Glutamatergic neuron (in vitro differentiated cells): ENCODE results near the gene RAB8B. TPM values are rescaled to one million over a fixed set of nuclear protein-coding genes. Genes with fewer than 3 reads are reported as not detected.

ENCODE experiments used
- DNase-seq: peaks from one replicate; pipeline ENCODE4 v3.0.0; 2022
- H3K27ac Mint-ChIP-seq: one replicate; pipeline ENCODE4 v1.8.0; 2020; ENCODE audit warnings: mild to moderate bottlenecking, mixed read lengths, inconsistent platforms; ENCODE audit not compliant: unreplicated experiment
- H3K27me3 Mint-ChIP-seq: one replicate; pipeline ENCODE4 v1.8.0; 2020; ENCODE audit warnings: mild to moderate bottlenecking, moderate library complexity, mixed read lengths, inconsistent platforms; ENCODE audit not compliant: unreplicated experiment
- H3K36me3 Mint-ChIP-seq: one replicate; pipeline ENCODE4 v1.8.0; 2020; ENCODE audit warnings: mild to moderate bottlenecking, mixed read lengths, inconsistent platforms; ENCODE audit not compliant: unreplicated experiment
- H3K4me1 Mint-ChIP-seq: one replicate; pipeline ENCODE4 v1.8.0; 2020; ENCODE audit warnings: mild to moderate bottlenecking, low read depth, mixed read lengths, inconsistent platforms; ENCODE audit not compliant: unreplicated experiment
- H3K4me3 Mint-ChIP-seq: one replicate; pipeline ENCODE4 v1.8.0; 2020; ENCODE audit warnings: mild to moderate bottlenecking, mixed read lengths, inconsistent platforms; ENCODE audit not compliant: unreplicated experiment
- H3K9me3 Mint-ChIP-seq: one replicate; pipeline ENCODE4 v1.8.0; 2020; ENCODE audit warnings: mild to moderate bottlenecking, moderate library complexity, mixed read lengths, inconsistent platforms; ENCODE audit not compliant: unreplicated experiment
- total RNA-seq: library from RNA; stranded (reverse); fragmentation: NEBNext Ultra II Directional; extraction: Animal tissue kit (Norgen Biotek cat#: 25700); gene quantifications from one replicate; pipeline ENCODE4 v1.2.1, GENCODE V29; 2021; ENCODE audit not compliant: unreplicated experiment
- TF ChIP-seq, protein P1 (sequence below): fragments of 200-600 bp; sonication (generic); IDR thresholded peaks from one replicate; pipeline ENCODE4 v1.5.0; 2021; ENCODE audit not compliant: partially characterized antibody, unreplicated experiment

The RAB8B gene
- total RNA-seq, 1 donor from 2014 or later: 70.4 TPM

DNA sequence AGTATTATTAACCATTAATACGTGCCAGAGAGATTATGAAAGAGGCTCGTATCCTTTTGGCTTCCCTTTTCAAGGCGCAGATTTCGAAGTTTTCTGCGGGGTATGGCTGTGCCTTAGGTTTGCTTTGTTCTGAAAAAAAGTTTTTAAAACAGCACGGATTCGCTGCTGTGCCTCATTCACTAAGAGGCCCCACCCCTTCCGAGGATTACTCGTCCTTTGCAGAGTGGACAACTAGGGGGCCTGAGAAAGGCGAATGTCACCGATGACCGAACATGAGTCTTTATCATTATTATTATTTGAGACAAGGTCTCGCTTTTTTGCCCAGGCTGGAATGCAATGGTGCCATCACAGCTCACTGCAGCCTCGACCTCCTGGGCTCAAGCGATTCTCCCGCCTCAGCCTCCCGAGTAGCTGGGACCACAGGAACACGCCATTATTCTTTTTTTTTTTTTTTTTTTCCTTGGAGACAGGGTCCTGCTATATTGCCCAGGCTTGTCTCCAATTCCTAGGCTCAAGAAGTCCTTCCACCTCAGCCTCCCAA lies 31.4 kb upstream of the RAB8B start:
- Mint-ChIP-seq H3K36me3 (no peaks in the 10 kb centered on the region), H3K4me3 (peak overlapping the region; percentile 91), H3K27ac (peak overlapping the region; percentile 92), H3K27me3 (peaks cover 4% of the 10 kb centered on the region), H3K4me1 (peaks cover 3% of the 10 kb centered on the region), H3K9me3 (peaks cover 10% of the 10 kb centered on the region)
- TF ChIP-seq, protein P1, sequence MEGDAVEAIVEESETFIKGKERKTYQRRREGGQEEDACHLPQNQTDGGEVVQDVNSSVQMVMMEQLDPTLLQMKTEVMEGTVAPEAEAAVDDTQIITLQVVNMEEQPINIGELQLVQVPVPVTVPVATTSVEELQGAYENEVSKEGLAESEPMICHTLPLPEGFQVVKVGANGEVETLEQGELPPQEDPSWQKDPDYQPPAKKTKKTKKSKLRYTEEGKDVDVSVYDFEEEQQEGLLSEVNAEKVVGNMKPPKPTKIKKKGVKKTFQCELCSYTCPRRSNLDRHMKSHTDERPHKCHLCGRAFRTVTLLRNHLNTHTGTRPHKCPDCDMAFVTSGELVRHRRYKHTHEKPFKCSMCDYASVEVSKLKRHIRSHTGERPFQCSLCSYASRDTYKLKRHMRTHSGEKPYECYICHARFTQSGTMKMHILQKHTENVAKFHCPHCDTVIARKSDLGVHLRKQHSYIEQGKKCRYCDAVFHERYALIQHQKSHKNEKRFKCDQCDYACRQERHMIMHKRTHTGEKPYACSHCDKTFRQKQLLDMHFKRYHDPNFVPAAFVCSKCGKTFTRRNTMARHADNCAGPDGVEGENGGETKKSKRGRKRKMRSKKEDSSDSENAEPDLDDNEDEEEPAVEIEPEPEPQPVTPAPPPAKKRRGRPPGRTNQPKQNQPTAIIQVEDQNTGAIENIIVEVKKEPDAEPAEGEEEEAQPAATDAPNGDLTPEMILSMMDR: no peak
- DNase-seq: peak; percentile 39

DNA sequence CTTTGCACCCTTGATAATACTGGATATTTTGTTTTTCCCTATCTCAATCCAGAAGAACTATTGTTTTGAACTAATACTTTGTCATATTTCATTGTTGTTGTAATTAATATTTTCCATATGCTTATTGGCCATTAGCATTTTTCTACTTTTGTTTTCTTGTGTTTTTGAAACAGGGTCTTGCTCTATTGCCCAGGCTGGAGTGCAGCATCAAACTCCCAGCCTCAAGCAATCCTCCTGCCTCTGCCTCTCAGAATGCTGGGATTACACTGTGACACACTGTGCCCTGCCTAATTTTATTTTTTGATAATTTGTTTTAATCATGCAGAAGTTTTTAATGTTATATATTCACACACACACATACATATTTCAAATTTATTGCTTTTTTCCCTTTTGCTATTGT lies 28.8 kb upstream of the RAB8B start:
- DNase-seq: no peak
- TF ChIP-seq, protein P1: no peak
- no peak overlapping the region for H3K27ac Mint-ChIP-seq
- H3K9me3 Mint-ChIP-seq: peaks cover 10% of the 10 kb centered on the region
- H3K27me3 Mint-ChIP-seq: peaks cover 4% of the 10 kb centered on the region
- peaks cover 10% of the 10 kb centered on the region for H3K4me1 Mint-ChIP-seq
- H3K36me3 Mint-ChIP-seq: no peaks in the 10 kb centered on the region
- H3K4me3 Mint-ChIP-seq: no peak overlapping the region

DNA sequence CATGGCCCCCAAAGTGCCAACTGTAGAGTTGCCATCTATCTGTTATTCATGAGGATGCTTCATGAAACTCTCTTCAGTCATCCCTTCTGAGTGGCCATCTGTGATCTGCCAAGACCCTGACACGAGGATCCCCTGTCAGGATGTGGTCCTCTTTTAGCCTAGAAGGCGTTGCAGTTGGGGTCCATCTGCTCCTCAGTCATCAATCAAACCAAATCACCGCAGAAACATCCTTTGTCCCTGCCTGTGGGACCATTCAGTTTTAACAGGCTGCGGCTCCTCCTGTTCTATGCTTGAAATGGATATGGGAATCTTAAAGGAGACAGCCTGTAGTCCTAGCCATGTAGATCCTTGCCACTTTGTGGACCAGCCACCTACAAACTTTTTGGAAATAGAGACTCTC lies 26.2 kb upstream of the RAB8B start:
- TF ChIP-seq, protein P1: no peak
- DNase-seq: no peak
- Mint-ChIP-seq H3K4me1 (peaks cover 12% of the 10 kb centered on the region), H3K4me3 (peak overlapping the region; percentile 62), H3K36me3 (no peaks in the 10 kb centered on the region), H3K27ac (peak overlapping the region; percentile 39), H3K9me3 (peaks cover under 1% of the 10 kb centered on the region), H3K27me3 (no peaks in the 10 kb centered on the region)

DNA sequence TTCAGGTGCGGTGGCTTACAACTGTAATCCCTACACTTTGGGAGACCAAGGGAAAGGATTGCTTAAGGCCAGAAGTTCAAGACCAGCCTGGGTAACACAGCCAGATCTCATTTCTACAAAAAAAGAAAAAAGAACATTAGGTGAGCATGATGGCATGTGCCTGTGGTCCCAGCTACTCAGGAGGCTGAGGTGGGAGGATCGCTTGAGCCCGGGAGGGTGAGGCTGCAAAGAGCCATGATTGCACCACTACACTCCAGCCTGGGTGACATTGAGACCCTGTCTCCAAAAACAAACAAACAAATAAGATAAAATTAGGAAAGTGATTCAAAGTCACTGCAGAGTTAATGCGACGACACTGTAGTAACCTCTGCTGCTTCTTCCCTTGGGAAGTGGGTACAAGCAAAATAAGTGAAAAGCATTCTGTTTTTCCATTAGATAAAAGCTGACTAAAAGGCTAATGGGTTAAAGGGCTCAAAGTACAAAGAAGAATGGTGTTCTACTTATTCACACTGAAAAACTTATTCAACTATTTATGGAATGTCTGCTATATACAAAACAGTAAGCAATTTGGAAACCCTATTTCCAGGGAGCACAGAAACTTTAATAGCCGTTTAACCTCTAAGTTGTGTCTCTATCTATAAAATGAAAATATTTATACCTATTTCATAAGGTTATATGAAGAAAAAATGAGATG lies 24.1 kb upstream of the RAB8B start:
- peaks cover 12% of the 10 kb centered on the region for H3K4me1 Mint-ChIP-seq
- no peaks in the 10 kb centered on the region for H3K36me3 Mint-ChIP-seq
- H3K9me3 Mint-ChIP-seq: no peaks in the 10 kb centered on the region
- no peak overlapping the region for H3K4me3 Mint-ChIP-seq
- H3K27me3 Mint-ChIP-seq: no peaks in the 10 kb centered on the region
- TF ChIP-seq, protein P1: no peak
- no peak overlapping the region for H3K27ac Mint-ChIP-seq
- no peak for DNase-seq

DNA sequence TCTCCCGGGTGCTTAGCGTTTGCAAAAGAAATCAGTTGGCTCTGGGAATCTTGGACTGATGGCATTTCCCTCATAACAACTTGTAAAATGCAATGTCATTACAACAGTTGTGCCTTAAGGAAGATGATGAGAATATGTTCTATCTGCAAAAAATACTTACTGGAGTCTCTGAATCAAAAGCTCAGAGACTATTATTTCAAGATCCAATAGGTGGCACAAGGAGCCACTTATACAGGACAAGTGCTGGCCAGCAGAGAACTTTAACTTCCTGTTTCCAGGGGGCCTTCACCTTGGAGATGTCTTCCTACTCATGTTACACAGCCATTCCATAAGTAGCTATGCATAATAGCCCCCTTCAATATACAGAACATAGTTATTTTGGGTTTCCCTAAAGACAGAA lies 23.2 kb upstream of the RAB8B start:
- Mint-ChIP-seq H3K9me3 (no peaks in the 10 kb centered on the region), H3K36me3 (no peaks in the 10 kb centered on the region), H3K4me3 (no peak overlapping the region), H3K27ac (no peak overlapping the region), H3K4me1 (peaks cover 12% of the 10 kb centered on the region), H3K27me3 (no peaks in the 10 kb centered on the region)
- no peak for DNase-seq
- TF ChIP-seq, protein P1: no peak
